DOHH2 (cell line): ENCODE results near the gene ATXN7L3.

Experiments used
- CTCF ChIP-seq: fragments of 200-600 bp; sonication (generic); IDR thresholded peaks from one replicate; pipeline ENCODE4 v1.5.1; 2014; ENCODE audit warnings: antibody characterized with exemption, mild to moderate bottlenecking, low read depth, low read length; ENCODE audit not compliant: poor library complexity, severe bottlenecking
- EZH2phosphoT487 ChIP-seq: fragments of 200-600 bp; sonication (generic); IDR thresholded peaks from 2 replicates; pipeline ENCODE4 v1.6.1; 2017; ENCODE audit warnings: borderline replicate concordance, mild to moderate bottlenecking, antibody characterized with exemption, low read length, moderate library complexity, mixed read lengths

- TF ChIP-seq CTCF (no peak), EZH2phosphoT487 (no peak)
These were observed 49.8 kb downstream of the ATXN7L3 start for GRCh38 chr17:44149750-44150329.
